HG02759 (cell line): ENCODE measurements around the gene PCNP.
A peak's percentile ranks its signal among the peaks of the same experiment; 100 is the strongest.
"Not testable (repeated sequence)": the region's sequence is repeated elsewhere in the genome, so short reads cannot be mapped to it uniquely, and the experiment has no call there.

Source experiments
- ATAC-seq: cut with Tn5 transposase; IDR thresholded peaks from one replicate; pipeline ENCODE4 v1.9.1; 2021; ENCODE audit warnings: mild to moderate bottlenecking, moderate library complexity; ENCODE audit not compliant: unreplicated experiment

The PCNP gene

DNA sequence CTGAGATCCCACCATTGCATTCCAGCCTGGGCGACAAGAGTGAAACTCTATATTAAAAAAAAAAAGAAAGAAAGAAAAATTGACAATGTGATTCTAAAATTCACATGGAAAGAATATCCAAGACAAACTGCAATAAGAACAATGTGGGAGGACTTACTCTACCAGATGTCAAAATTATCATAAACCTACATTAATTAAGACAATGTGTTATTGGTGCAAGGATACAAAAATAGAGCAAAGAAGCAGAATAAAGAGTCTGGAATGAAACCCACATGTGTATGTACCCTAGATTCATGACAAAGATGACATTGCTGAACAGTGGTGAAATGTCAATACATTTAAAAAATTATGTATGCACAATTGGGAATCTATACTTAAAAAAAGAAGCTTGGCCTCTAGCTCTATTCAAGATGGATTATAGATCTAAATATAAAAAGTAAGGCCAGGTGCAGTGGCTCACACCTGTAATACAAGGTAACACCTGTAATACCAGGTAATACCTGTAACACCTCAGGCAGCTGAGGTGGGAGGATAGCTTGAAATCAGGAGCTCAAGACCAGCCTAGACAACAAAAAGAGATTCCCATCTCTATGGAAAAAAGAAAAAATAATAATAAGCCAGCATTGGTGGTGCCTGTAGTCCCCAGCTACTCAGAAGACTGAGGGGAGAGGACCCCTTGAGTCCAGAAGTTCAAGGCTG, 57.3 kb downstream of the PCNP start:
- no peak for ATAC-seq

GRCh38 chr3:101631959-101632358, 58.0 kb downstream of the PCNP start:
- ATAC-seq = not testable (repeated sequence)

DNA sequence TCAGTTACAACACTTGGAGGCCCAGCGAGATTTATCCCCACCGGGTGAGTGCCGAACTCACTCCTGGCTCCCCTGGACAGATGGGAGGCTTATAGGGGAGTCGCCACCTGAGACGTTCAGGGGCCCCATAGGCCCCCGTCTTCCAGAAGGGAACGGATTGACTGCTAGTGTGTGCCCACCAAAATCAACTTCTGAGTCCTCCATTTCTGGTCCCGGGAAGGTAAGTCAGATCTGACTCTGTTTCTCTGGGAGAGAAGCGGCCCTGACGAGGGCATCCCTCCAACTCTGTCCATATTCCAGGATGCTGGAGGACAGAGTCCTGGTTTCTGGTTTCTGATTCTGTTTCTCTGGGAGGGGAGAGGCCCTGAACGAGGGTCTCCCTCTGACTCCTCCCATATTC, 58.6 kb downstream of the PCNP start:
- ATAC-seq = no peak

DNA sequence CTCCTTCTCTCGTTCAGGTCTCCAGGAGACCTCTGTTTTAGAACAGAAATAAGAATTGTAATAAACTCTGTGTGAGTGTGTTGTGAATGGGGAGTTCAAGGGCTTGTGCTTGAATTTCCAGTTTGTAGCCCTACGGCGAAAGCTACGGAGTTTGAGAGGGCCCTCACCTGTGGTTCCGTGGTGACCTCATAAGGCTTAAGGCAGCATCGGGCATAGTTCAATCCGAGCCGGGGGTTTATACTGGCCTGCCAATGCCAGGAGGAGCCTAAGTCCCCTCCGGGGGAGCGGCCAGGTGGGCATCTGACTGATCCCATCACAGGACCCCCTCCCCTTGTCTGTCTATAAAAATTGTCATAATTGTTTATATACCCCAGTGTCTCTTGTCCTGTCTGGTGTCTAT, 59.2 kb downstream of the PCNP start:
- no peak for ATAC-seq

GRCh38 chr3:101634591-101635196, 60.7 kb downstream of the PCNP start:
- no peak for ATAC-seq

DNA sequence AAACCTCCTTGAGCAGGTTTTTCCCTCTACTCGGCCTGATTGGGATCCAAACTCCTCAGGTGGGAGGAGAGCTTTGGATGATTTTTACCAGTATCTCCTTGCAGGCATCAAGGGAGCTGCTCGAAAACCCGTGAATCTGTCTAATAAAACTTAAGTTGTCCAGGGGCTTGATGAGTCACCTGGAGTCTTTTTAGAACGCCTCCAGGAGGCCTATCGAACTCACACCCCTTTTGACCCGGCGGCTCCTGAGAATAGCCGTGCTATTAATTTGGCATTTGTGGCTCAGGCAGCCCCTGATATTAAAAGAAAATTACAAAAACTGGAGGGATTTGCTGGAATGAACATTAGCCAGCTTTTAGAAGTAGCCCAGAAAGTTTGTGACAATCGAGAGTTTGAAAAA, 61.4 kb downstream of the PCNP start:
- ATAC-seq = no peak

DNA sequence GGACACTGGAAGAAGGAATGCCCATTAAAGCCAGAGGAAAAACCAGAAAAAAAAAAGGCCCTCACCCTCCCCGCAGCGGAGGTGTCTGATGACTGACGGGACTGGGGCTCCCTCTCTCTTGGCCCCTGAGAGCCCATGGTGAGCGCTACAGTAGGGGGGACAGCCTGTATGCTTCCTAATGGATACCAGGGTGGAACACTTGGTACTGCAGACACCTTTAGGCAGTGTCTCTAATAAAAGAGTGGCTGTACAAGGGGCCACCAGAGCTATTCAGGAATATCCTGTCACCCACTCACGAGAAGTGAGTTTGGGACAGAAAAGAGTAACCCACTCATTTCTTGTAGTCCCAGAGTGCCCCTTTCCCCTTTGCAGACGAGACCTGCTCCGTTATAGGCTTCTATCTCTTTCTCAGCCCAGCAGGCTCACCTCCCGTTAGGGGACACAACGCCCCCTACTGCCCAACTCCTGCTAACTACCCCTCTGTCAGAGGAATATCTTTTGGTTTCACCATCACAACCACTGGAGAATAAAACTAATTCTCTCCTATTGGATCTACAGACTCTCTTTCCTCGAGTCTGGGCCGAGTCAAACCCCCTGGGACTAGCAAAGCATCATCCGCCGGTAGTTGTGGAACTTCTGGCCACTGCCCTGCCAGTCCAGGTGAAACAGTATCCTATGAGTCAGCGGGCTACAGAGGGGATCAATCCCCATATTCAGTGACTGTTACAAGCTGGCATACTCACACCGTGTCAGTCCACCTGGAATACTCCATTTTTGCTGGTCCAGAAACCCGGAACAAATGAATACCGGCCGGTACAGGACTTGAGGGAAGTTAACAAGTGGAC, 62.2 kb downstream of the PCNP start:
- ATAC-seq = peak; percentile 94

DNA sequence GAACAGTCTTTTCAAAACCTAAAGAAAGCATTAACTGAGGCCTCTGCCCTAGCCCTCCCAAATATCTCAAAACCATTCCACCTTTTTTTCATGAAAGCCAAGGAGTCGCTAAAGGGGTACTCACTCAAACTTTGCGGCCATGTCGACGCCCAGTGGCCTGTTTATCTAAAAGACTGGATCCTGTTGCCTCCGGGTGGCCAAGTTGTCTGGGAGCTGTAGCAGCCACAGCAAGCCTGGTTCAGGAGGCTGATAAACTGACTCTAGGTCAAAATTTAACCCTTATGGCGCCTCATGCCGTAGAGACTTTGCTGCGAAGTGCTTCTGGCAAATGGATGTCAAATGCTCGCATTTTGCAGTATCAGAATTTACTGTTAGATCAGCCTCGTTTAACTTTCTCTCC, 63.5 kb downstream of the PCNP start:
- no peak for ATAC-seq

- ATAC-seq = no peak
These were observed 64.3 kb downstream of the PCNP start for GRCh38 chr3:101638261-101638745.

- ATAC-seq = no peak
These were observed 65.4 kb downstream of the PCNP start for GRCh38 chr3:101639280-101639963.

DNA sequence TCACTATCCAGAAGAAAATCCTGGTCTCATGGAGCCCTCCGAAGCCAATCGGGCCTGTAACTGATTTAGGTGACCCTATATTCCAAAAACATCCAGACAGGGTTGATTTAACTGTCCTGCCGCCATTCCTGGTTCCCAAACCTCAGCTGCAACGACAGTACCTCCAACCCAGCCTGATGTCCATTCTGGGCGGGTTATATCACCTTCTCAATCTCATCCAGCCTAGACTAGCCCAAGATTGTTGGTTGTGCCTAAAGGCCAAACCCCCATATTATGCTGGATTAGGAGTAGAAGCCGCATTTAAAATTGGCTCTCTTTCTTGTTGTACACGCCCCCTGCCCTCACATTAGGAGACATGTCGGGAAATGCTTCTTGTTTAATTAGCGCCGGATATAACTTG, 66.3 kb downstream of the PCNP start:
- ATAC-seq = no peak

DNA sequence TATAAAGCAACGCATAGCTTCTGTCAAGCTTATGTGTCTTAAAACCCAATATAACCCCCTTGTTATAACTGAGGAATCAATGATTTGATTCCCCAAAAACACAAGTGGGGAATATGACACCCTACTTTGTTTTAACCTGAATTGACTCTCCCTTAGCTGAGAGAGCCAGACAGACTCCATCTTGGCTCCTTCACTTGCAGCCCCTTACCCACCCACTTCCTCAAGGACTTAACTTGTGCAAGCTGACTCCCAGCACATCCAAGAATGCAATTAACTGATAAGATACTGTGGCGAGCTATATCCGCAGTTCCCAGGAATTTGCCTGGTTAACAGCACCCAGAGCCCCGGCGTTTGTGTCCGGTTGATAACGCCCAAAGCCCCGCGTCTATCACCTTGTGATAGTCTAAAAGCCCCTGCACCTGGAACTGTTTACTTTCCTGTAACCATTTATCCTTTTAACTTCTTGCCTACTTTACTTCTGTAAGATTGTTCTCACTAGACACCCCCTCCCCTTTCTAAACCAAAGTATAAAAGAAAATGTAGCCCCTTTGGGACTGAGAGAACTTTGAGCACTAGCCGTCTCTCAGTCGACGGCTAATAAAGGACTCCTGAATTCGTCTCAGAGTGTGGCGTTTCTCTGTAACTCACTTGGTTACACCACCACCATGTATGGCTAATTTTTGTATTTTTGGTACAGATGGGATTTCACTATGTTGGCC, 67.6 kb downstream of the PCNP start:
- not testable (repeated sequence) for ATAC-seq

DNA sequence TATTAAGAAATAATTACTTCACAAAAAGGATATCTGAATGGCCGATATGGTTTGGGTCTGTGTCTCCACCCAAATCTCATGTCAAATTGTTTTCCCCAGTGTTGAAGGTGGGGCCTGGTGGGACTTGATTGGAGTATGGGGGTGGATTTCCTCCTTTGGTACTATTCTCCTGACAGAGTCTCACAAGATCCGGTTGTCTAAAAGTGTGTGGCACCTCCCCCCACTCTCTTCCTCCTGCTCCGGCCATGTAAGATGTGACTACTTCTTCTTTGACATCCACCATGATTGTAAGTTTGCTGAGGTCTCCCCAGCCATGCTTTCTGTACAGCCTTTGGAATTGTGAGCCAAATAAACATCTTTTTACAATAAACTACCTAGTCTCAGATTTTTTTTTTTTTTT, 68.5 kb downstream of the PCNP start:
- no peak for ATAC-seq

- ATAC-seq = no peak
These were observed 69.2 kb downstream of the PCNP start for GRCh38 chr3:101643009-101643844.
